Activated naive CD8-positive, alpha-beta T cell treated with anti-CD3 and anti-CD28 coated beads, Interleukin-2, amount 10 ng/mL, durations not matched to agents 7 days and 5 days (primary cell): ENCODE measurements around the gene ENTREP1. TPM values are rescaled to one million over a fixed set of nuclear protein-coding genes. Genes with fewer than 3 reads are reported as not detected.
"Not testable (repeated sequence)": the region's sequence is repeated elsewhere in the genome, so short reads cannot be mapped to it uniquely, and the experiment has no call there.

Source experiments
- ATAC-seq: fragments of 150-1000 bp; cut with Tn5 transposase; one replicate; pipeline ENCODE4 v1.10.0; 2021; ENCODE audit warnings: low read depth, moderate library complexity
- POLR2A ChIA-PET: fragments of 350-600 bp; sonication (Branson Sonifier 250); formaldehyde crosslinking; loops from one replicate; lab custom pipeline; 2021; ENCODE audit warnings: antibody characterized with exemption; lab: Charles Lee
- DNase-seq: peaks from one replicate; pipeline ENCODE4 v3.0.0; 2021
- H3K27ac Mint-ChIP-seq: one replicate; pipeline ENCODE4 v1.8.0; 2022; ENCODE audit warnings: mild to moderate bottlenecking, mixed read lengths
- H3K27me3 Mint-ChIP-seq: one replicate; pipeline ENCODE4 v1.8.0; 2022; ENCODE audit warnings: mild to moderate bottlenecking, moderate library complexity, mixed read lengths
- H3K36me3 Mint-ChIP-seq: one replicate; pipeline ENCODE4 v1.8.0; 2021; ENCODE audit warnings: mild to moderate bottlenecking, mixed read lengths
- H3K4me1 Mint-ChIP-seq: one replicate; pipeline ENCODE4 v1.8.0; 2021; ENCODE audit warnings: mixed read lengths
- H3K4me3 Mint-ChIP-seq: one replicate; pipeline ENCODE4 v1.8.0; 2022; ENCODE audit warnings: mild to moderate bottlenecking, moderate library complexity, mixed read lengths
- H3K9me3 Mint-ChIP-seq: one replicate; pipeline ENCODE4 v1.8.0; 2021; ENCODE audit warnings: mixed read lengths
- total RNA-seq, 2 experiments: library from RNA; stranded (reverse); gene quantifications; one replicate each; pipeline ENCODE4 v1.2.3, GENCODE V29; 2021

ENTREP1 gene
- total RNA-seq, 2 experiments from 2014 or later: not detected

DNA sequence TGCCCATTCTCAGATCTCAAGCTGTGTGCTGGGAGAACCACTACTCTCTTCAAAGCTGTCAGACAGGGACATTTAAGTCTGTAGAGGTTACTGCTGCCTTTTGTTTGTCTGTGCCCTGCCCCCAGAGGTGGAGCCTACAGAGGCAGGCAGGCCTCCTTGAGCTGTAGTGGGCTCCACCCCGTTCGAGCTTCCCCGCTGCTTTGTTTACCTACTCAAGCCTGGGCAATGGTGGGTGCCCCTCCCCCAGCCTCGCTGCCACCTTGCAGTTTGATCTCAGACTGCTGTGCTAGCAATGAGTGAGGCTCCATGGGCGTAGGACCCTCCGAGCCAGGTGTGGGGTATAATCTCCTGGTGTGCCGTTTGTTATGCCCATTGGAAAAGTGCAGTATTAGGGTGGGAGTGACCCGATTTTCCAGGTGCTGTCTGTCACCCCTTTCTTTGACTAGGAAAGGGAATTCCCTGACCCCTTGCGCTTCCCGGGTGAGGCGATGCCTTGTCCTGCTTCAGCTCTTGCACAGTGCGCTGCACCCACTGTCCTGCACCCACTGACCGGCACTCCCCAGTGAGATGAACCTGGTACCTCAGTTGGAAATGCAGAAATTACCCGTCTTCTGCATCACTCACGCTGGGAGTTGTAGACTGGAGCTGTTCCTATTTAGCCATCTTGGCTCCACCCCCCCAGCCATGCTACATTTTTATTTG is 115.4 kb downstream of the ENTREP1 start:
- ATAC-seq, POLR2A ChIA-PET, H3K27me3 Mint-ChIP-seq, H3K4me3 Mint-ChIP-seq, H3K36me3 Mint-ChIP-seq, DNase-seq, H3K27ac Mint-ChIP-seq, H3K9me3 Mint-ChIP-seq, H3K4me1 Mint-ChIP-seq: not testable (repeated sequence)

Other genes starting within 250 kb of the ENTREP1 start
- gene TJP2, start 150.9 kb upstream of the ENTREP1 start, total RNA-seq: 1 to 10 TPM; 2.1 to 3.2 TPM